Transverse colon (tissue), 3 donors: Measurements from ENCODE around the gene CDKAL1.

ENCODE experiments used
- EP300 ChIP-seq: sonication (generic); formaldehyde crosslinking; IDR thresholded peaks from one replicate; pipeline ENCODE4 v1.6.1; 2017; ENCODE audit warnings: antibody characterized with exemption, low read depth
- POLR2A ChIP-seq: fragments of 450-650 bp; IDR thresholded peaks from one replicate; pipeline ENCODE4 v1.6.1; 2016; ENCODE audit warnings: antibody characterized with exemption, mild to moderate bottlenecking, moderate library complexity
- TF ChIP-seq, protein P1 (sequence below), 5 experiments: fragments of 200-600 bp in 3 of 5; fragments of 450-650 bp in 2 of 5; sonication (generic) in 3 of 5; IDR thresholded peaks; 1 replicate in 2 of 5; 2 replicates in 3 of 5; pipeline ENCODE4 v1.5.1; 2016 to 2017; ENCODE audit warnings: antibody characterized with exemption in 5 of 5, inconsistent platforms in 3 of 5, mild to moderate bottlenecking in 2 of 5, moderate library complexity in 1 of 5

DNA sequence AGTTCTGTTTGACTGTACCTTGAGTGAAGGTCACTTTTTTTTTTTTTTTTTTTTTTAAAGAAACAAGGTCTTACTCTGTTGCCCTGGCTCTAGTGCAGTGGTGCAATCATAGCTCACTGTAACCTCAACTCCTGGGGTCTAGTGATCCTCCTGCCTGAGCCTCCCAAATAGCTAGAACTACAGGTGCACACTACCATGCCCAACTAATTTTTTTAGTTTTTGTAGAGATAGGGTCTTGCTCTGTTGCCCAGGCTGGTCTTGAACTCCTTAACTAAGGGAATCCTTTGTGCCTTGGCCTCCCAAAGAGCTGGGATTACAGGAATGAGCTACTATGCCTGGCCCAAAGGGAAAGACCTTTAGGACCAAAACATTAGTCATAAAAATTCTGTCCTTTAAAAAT is 413.7 kb downstream of the CDKAL1 start:
- TF ChIP-seq, protein P1, sequence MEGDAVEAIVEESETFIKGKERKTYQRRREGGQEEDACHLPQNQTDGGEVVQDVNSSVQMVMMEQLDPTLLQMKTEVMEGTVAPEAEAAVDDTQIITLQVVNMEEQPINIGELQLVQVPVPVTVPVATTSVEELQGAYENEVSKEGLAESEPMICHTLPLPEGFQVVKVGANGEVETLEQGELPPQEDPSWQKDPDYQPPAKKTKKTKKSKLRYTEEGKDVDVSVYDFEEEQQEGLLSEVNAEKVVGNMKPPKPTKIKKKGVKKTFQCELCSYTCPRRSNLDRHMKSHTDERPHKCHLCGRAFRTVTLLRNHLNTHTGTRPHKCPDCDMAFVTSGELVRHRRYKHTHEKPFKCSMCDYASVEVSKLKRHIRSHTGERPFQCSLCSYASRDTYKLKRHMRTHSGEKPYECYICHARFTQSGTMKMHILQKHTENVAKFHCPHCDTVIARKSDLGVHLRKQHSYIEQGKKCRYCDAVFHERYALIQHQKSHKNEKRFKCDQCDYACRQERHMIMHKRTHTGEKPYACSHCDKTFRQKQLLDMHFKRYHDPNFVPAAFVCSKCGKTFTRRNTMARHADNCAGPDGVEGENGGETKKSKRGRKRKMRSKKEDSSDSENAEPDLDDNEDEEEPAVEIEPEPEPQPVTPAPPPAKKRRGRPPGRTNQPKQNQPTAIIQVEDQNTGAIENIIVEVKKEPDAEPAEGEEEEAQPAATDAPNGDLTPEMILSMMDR (IDR thresholded peaks at IDR 0.05), result no peak
- TF ChIP-seq POLR2A, result no peak
- TF ChIP-seq EP300, result no peak
